TTC549 (cell line): ENCODE results near the gene MED17.
"Not testable (repeated sequence)": the region's sequence is repeated elsewhere in the genome, so short reads cannot be mapped to it uniquely, and the experiment has no call there.

ENCODE experiments used
- FAIRE-seq: peaks from 2 replicates; lab custom pipeline; 2012; peaks lifted over from hg19 to GRCh38; lab: Jason Lieb, UNC

MED17 gene, protein sequence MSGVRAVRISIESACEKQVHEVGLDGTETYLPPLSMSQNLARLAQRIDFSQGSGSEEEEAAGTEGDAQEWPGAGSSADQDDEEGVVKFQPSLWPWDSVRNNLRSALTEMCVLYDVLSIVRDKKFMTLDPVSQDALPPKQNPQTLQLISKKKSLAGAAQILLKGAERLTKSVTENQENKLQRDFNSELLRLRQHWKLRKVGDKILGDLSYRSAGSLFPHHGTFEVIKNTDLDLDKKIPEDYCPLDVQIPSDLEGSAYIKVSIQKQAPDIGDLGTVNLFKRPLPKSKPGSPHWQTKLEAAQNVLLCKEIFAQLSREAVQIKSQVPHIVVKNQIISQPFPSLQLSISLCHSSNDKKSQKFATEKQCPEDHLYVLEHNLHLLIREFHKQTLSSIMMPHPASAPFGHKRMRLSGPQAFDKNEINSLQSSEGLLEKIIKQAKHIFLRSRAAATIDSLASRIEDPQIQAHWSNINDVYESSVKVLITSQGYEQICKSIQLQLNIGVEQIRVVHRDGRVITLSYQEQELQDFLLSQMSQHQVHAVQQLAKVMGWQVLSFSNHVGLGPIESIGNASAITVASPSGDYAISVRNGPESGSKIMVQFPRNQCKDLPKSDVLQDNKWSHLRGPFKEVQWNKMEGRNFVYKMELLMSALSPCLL

DNA sequence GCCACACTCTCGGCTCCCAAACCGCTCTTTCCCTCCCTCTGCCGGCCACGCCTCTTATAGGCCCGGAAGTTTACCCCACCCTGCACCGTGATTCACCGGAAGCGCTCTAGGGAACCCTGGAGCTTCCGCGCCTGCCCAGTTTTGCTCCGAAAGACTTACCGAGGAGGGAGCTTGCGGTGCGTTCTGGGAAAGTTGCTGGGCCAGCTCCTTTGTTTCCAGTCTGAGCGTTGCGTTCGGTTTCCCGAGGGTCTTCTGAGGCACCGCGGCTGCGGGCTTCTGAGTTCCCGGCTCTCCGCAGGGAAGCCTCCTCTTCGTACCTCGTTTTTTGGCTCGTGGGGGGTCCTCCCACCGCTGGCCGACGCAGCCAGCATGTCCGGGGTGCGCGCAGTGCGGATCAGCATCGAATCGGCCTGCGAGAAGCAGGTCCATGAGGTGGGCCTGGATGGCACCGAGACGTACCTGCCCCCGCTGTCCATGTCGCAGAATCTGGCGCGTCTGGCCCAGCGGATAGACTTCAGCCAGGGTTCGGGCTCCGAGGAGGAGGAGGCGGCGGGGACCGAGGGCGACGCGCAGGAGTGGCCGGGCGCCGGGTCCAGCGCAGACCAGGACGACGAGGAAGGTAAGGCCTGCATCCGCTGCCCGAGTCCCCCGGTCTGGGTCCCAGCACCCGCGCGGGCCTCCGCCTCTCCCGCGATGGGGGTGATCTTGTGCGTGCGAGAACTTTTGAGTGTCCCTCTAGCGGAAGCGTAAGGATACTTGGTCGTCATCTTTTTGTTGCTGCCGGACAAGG is at the start of gene MED17:
TSS of gene MED17 (plus strand) at position 138 of the 790 bp plus-strand sequence. CDS start at position 370, 232 bp downstream.
- peak; percentile 54 for FAIRE-seq

DNA sequence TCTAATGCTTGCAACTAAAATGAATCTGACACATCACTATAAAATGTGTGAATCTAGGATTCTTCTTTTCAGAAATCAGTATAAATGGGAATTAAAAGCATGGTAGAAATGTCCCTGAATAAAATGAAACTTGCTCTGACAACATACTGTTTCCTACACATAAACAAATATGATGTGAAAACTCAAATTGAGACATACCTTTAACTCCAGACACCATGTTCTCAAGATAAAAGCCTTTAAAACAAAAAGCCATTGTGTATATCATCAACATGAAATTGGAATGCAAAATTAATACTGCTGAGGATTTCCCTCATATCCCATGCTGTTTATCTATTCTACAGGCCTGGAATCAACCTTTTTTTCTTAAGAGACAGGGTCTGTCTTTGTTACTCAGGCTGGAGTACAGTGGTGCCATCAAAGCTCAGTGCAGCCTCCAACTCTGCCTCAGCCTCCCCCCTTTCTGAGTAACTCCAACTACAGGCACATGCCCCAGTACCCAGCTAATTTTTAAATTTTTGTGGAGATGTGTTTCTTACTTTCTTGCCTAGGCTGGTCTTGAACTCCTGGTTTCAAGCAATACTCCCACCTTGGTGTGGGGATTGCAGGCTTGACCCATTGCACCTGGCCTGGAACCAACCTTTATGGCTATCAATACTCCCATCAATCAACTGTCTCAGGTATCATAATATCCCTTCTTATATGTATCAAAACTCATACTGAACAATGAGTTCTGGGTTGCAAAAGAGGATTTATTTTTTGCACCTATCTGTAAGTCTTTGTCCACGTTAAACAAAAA is 49.5 kb upstream of the MED17 start:
- FAIRE-seq, result no peak

DNA sequence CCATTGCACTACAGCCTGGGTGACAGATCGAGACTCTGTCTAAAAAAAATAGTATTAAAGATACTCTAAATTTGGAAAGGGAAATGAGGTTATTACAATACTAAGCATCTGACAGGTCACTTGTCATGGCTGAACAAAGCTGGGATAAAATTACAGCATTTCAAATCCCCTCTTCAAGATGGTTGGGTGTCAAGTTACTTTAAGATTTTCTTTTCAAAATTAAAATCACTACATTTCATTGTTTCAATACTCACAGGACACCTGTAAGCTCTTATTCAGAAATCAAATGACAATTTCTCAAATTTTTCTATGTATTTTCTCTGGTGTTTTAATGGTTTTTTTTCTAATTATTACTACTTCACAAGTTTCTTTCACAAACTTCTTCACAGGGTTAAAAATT is 48.5 kb upstream of the MED17 start:
- no peak for FAIRE-seq

DNA sequence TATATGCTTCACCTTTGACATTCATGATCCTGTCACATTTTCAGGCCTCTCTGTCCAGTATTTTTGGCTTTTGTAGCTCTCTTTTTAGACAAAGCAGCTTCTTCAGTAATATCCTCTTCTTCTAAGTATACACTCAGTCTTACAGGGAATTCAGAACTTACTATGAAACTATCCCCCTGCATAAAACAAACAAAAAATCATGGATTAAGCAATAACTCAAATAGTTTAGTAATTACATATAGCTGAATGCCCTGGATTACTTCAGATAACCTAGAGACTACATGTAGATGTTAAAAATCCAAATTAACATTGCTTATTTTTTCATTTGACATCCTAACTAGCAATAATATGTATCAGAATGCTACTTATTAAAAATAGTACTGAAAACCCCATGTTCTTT is 48.0 kb upstream of the MED17 start:
- no peak for FAIRE-seq

DNA sequence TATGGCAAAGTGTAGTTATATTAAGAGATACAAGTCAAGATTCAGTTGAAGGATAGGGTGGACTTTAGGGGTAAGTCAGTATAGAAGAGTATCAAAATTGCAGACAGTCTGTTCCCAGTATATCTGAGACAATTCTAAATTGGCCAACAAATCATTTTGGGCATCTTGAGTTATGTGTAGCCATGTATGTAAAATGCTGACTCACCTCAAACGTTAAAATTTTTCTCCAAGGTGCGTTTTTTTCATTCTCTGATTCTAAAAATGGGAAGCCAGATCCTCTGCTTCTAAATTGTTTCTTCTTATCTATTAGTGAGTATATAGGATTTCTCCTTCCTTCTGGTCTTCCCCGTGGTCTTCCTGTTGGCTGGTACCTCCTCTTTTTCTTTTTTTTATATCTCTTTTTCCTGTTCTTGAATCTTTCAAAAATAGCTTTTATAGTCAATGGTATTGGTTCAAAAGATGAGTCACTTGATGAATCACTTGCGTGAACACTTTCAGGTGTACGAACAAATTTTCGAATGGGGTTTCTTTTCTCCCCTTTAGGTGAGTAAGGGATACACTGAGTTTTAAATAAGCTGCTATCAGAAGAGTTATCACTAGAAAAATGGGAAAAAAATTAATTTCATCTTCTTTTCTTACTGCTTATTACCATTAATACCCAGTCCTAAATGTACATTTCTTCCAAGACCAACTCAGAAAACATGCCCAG is 46.0 kb upstream of the MED17 start:
- FAIRE-seq, result no peak

DNA sequence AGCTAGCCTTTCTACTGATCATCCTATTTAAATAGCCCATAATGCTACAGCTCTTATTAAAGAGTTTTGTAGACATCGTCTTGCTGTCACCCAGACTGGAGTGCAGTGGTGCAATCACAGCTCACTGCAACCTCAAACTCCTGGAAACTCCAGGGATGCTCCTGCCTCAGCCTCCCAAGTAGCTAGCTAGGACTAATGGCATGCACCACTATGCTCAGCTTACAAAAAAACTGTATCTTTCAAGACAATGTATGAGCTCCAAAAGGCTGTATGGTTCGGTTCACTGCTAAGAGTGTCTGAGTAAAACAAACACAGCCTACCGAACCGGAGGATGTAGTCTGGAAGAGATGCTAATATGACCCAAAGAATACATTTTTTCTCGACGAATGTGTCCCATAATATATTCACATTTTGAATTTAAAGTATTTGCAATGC is 45.4 kb upstream of the MED17 start:
- FAIRE-seq, result no peak

DNA sequence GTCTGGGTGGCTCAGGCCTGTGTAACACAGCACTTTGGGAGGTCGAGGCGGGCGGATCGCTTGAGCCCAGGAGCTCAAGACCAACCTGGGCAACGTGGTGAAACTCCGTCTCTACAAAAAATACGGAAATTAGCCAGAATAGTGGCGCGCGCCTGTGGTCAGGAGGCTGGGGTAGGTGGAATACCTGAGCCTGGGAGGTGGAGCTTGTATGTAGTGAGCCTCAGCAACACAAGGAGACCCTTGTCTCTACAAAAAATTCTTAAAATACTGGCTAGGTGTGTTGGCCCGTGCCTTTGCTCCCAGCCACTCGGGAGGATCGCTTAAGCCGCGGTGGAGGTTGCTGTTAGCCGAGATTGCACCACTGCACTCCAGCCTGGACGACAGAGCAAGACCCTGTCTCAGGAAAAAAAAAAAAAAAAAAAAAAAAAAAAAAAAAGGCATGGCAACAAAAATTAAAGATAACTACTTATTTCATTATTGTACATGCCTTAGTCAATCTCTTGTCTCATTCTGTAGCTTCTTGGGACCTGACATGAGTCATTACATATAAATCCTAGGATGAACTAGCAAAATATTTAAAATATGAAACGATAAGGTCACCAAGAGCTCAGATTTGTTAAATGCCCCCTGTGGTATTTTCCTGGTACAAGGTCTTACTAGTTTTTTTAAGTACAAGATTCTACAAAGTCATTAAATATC is 43.9 kb upstream of the MED17 start:
- FAIRE-seq, result no peak

DNA sequence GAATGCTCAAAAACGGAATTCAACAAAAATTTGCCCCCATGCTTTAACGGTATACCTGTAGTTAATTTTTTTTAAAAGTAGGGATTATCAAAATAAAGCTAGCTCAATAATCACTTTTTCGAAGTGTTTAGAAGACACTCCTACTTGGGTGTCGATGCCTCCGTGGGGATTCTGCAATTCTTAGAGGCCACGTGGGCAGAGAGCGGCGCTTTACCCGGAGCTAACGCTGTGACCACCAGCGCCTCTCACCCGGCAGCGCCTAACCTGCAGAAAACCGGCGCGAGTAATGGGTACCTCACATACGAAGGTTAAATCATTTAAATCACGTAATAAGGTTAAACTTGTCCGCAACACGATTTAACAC is 43.4 kb upstream of the MED17 start:
- no peak for FAIRE-seq

DNA sequence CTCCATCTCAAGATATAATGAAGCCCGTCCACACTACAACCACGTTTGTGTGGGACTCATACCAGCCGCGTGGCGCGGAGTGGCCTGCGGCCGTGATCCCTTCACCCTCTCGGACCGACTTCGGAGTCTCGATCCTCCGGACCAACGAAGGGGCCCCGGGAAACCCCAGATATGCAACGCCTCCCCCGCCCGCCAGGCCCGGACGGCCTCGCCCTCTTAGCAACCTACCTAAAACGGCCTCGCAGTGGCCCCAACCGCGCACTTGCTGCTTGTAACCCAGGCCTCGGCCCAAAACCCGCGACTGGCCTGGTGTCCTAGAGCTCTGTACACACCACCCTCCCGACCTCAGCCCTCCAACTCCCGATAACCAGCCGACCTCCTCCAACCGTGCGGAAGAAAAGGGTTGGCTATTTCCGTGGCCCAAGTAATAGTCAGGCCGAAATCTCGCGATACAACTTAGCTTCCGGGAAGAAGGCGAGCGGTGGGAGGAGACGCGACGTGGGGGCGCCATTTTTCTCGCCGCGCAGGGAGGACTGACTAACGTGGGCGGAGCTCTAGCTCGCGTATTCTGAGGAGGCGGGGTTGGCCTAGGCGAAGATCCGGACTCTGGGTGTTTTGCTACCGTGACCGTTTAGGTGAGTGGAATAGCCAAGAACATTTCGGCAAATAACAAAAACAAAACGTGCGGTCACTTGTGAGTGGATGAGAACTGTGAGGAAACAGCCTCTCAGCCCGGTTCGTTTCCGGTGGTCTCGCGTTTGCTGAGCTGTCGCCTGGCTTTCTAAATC is 42.8 kb upstream of the MED17 start, which contains the start of the genes C11orf54 and TAF1D:
TSS of gene C11orf54 (plus strand) at position 579 of the 788 bp plus-strand sequence. CDS start 5,722 bp downstream, outside the sequence.
TSS of gene TAF1D (minus strand) at position 402 of the 788 bp plus-strand sequence. CDS start 2,191 bp downstream, outside the sequence.
- peak; percentile 80 for FAIRE-seq

DNA sequence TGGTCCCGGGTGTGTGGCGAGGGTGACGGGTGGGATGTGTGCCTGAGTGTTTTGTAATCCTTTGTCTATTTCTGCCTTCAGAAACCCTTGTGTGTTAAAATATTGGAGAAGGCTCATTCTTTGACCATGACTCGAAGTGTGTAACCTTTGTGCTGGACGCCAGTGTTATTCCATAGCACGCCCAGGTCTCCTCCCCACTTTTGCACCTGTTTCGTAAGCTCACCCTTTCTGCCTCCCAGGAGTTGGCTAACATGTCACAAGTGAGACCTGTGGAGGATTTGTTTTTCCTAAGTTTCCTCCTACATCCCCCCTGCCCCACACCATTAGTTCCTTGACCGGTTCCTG is 42.2 kb upstream of the MED17 start:
- no peak for FAIRE-seq

DNA sequence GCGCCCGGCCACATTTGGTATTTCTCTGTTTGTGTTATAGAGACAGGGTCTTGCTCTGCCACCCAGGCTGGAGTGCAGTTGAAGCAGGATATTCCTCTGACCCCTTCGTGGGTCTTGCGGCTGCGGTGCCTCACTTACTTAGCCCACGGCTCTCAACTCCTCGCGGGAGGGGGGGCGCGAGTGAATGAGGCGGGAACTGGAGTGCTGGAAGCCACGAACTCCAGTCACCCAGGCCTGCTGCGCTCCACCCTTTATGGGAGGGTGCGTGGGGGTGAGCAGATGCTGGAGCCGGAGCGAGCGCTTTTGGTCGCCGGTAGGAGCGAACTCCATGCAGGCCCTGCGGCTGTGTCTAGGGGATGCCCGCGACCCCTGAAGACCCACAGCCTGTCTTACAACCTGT is 40.8 kb upstream of the MED17 start:
- FAIRE-seq, result no peak

DNA sequence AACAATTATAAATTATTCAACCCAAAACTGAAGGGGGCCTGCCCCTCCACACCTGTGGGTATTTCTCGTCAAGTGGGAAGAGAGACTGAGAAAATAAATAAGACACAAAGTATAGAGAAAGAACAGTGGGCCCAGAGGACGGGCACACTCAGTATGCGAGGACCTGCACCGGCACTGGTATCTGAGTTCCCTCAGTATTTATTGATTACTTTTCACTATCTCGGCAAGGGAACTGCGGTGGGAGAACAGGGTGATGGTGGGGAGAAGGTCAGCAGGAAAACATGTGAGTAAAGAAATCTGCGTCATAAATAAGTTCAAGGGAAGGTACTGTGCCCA is 39.4 kb upstream of the MED17 start:
- no peak for FAIRE-seq

DNA sequence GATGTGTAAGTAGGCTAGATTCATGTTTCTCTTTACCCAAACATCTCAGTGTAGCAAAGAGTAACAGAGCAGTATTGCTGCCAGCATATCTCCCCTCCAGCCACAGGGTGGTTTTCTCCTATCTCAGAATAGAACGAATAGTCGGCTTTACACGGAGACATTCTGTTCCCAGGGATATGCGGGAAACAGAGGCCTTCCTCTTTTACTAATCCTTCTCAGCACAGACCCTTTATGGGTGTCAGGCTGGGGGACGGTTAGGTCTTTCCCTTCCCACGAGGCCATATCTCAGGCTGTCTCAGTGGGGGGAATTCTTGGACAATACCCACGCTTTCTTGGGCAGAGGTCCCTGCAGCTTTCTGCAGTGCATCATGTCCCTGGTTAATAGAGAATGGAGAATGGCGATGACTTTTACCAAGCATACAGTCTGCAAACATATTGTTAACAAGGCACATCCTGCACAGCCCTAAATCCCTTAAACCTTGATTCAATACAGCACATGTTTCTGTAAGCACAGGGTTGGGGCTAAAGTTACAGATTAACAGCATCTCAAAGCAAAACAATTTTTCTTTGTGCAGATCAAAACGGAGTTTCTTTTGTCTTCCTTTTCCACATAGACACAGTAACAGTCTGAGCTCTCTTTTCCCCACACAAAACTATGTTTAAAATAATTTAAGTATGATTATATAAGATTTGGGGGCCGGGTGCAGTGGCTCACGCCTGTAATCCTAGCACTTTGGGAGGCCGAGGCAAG is 38.9 kb upstream of the MED17 start:
- not testable (repeated sequence) for FAIRE-seq

DNA sequence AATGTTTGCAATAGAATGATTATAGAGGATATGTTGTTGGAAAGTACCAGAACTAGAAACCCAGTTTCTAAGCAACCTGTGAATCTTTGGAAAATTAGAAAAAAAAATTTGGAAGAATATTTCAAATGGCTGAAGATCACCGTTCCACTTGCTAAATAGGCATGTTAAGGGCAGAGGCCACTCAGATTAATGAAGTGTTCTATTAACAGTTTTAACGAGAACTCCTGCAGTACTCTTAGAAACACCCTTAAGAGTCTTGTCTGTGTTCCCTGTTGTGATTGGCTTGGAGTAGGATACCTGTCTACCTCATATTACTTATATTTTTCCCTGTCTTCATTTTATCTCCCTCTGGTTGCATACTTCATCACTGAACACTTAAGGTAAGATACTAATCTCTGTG is 38.0 kb upstream of the MED17 start:
- FAIRE-seq, result no peak

DNA sequence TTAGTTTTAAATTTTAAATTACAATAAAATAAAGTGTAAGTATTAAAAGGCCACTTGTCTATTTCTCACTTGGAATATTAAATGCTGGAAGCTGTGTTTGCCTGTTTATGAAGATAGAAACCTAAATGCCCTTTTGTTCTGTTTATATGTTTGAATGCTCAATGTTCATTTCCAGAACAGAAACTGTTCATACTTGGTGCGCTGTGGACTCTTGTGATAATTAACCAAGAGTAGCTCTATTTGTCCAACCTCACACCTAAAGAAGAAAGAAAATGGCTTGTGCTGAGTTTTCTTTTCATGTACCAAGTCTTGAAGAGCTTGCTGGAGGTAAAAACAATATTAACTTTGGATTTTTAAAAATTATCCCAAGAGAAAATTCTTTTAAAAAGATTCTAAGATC is 37.0 kb upstream of the MED17 start:
- no peak for FAIRE-seq

DNA sequence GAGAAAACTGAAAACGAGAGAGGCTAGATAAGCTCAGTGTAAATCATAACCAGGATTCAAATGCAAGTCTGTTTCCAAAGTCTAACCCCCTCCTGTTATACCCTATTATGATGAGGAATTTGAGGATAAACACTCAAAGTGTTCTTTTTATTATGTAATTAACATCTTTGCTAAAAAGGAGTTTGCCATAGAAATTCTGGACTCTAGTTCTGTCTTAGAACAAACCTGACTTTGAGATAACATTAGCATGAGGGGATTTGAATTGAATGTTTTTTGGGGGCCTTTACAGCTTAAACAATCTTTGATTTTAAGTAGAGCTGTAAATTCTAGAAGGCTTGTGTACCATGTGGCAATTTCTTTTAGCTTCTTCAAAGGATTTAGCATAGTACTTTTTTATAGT is 33.1 kb upstream of the MED17 start:
- FAIRE-seq, result no peak

DNA sequence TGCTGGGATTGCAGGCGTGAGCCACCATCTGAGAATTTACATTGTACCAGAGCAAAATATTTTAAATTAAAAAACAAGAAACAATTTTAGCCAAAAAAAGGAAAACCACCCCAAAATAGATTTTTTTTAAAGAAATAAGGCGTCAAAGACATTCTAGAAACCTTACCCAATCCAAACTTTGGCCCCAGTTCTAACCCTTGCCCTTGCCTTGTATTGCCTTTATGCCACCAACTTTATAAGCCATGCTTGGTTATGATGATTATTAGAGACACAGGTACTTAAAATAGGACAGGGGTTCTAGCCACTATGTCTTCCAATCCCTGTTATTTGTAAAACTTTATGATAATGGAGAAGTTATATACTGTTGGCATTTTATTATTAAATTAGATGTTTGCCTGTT is 30.8 kb upstream of the MED17 start:
- FAIRE-seq, result no peak

DNA sequence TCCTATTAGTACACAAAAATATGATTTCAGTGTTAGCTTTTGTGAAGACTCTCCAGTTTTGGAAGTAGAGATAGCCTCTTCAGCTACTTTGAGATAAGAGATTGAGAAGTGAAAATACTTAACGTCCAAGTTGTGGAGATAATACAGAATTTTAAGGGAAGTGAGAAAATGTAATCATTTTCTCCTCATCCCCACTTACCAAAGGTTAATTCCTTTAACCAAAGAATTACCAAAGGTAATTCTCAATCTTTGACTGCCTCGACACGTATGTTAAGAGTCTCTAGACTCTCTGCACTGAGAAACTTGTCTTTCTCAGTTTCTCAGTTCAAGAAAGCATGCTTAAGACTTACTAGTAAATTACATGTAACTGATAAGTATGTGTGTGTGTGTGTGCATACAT is 27.3 kb upstream of the MED17 start:
- FAIRE-seq, result no peak

DNA sequence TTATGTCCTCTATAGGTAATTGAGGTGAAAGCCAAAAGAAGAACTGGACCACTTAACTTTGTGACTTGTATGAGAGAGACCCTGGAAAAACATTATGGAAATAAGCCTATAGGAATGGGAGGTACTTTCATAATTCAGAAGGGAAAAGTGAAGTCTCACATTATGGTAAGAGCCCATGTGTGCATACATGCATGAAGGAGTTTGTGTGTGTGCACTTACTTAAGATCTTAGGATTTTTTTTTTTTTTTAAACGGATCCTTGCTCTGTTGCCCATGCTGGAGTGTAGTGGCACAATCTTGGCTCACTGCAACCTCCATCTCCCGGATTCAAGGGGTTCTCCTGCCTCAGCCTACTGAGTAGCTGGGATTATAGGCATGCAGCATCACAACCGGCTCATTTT is 26.8 kb upstream of the MED17 start:
- no peak for FAIRE-seq
